HG02763 (cell line): Measurements from ENCODE around the gene SDR42E2.
"Not testable (repeated sequence)": the region's sequence is repeated elsewhere in the genome, so short reads cannot be mapped to it uniquely, and the experiment has no call there.

Source experiments
- ATAC-seq: cut with Tn5 transposase; IDR thresholded peaks from one replicate; pipeline ENCODE4 v1.9.1; 2021; ENCODE audit warnings: mild to moderate bottlenecking, moderate library complexity; ENCODE audit not compliant: unreplicated experiment

SDR42E2 gene

DNA sequence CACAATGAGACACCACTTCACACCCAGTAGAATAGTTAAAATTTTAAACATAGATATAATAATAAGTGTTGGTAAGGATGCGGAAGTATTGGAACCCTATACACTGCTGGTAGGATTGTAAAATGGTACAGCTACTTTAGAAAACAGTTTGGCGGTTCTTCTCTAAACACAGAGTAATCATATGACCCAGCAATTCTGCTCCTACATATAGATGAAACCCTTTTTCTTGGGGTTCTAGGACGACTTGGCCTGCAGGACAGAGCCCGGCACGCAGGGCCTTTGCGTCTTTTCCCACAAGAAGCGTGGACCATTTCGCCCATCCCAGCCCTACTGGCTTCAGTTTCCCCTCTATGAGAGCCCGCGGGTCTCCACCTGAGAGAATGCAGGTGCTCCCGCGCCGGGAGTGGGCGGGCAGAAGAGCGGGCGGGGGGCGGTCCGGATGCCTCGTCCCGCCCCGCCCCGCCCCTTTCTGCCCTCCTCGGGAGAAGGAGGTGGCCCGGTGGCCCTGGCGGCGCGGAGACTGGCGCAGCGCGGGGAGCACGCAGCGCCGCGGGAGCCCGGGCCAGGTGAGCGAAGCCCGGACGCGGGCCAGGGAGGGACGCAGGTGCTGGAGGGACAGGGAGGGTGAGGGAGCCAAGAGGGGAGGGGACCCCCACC, at the start of gene SDR42E2:
Gene SDR42E2, plus strand, starts transcription at position 508 of the 657 bp plus-strand sequence. CDS start 3,077 bp downstream, outside the sequence.
- ATAC-seq: no peak

DNA sequence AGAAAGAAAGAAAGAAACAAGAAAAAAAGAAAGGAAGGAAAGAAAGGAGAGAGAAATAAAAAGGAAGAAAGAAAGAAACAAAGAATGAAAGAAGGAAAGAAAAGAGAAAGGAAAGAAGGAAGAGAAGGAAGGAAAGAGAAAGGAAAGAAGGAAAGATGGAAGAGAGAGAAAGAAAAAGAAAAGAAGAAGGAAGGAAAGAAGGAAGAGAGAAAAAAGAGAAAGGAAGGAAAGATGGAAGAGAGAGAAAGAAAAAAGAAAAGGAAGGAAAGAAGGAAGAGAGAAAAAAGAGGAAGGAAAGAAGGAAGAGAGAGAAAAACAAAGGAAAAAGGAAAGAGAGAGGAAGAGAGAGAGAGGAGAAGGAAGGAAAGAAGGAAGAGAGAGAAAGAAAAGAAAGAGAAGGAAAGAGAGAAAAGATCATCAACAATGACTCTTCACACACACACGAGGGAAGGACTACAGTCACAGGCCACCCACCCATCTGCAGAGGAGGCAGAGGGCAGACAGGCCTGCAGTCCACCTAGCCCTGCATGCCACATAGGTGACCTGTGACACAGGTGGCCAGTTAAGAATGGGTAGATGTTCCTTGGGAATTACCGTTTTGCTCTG, 46.1 kb upstream of the SDR42E2 start:
- ATAC-seq: no peak

DNA sequence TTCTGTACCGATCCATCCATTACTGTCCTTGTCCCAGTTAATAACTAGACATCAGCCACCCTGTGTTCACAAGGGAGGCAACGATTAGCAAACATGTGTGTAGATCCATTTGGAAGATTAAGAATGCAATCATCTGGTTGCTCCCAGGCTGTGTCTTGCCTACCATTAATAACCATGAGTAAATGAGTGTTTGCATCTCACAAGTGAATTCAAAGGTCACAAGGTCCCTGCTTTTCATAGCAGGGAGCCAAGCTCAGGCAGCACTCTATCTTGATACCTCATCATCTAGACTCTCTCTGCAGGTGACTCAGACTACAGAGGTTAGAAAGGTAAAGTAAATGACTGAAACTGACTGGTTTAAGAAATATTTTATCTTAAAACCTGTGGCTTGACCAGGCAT, 44.7 kb upstream of the SDR42E2 start:
- ATAC-seq: no peak

DNA sequence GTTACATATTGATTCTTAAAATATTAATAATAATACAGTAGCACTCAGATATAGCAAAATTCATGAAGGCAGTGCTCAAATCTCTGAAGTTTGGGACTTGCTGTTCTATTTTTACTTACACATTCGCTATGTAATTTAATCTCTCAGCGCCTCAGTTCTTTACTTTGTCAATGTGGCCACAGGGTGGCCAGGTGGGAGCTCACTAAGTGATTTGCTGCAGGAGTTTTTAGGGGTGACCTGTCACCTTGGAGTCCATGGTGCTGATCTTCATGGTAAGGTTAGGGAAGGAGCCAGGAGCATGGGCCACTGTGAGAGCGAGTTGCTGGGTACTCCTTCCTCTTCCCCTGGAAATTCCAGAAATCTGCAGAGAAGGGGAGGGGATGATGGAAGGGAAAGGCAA, 41.9 kb upstream of the SDR42E2 start:
- ATAC-seq: no peak

DNA sequence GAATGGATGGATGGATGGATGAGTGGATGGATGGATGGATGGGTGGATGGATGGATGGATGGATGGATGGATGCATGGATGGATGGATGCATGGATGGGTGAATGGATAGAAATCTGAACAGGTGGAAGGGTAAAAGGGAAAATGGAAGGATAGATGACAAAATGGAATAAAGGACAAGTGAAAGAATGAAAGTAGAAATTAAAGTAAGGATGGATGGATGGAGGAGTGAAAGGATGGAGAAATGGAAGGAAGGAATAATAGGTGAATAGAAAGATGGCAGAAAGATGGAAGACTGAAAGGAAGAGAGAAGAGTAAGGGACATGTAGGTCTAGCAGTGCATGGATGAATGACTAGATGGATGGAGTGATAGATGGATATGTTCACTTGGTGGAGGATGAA, 40.1 kb upstream of the SDR42E2 start:
- no peak for ATAC-seq

DNA sequence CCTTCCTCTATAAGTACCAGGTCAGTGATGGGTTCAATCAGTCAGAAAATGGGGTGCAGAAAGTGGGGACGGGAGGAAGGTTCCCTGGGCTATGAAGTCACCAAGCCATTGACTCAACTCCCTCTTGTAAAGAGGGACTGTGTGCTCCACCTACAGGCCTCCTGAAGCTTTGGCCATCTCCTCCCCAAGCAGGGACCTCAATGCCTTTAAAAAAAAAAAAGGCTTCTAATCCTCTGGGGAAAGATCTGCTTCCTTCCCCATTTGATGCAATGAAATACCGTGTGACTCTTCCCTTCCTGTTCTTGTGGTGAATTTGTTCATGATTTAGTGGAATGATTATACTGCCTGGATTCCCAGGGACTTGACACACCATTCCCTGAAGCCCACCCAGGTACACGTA, 39.2 kb upstream of the SDR42E2 start:
- ATAC-seq: no peak

DNA sequence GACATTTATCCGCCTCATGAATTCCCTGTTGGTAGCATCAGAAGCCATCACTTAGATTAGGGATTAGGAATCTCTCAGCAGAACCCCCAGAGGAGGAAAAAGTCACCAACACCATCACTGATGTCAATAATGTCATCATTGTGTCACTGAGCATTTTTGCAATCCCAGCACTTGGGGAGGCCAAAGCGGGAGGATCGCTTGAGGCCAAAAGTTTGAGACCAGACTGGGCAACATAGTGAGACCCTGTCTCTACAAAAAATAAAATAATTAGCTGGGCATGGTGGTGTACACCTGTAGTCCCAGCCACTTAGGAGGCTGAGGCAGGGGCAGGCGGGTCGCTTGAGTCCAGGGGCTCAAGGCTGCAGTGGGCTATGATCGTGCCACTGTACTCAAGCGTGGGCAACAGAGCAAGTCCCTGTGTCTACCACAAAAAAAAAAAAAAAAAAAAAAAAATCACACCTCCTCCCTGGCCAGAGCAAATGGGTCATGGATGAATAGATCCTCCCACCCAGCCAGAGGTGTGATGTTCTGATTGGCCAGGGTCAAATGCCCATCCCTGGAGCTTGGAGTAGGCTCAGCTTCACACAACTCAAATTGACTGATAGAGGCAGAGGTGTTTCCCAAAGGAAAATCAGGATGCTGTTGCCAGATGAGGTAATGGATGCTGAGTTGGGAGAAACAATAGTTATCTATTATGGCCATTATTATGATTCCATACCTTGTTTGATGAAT, 38.4 kb upstream of the SDR42E2 start:
- no peak for ATAC-seq

DNA sequence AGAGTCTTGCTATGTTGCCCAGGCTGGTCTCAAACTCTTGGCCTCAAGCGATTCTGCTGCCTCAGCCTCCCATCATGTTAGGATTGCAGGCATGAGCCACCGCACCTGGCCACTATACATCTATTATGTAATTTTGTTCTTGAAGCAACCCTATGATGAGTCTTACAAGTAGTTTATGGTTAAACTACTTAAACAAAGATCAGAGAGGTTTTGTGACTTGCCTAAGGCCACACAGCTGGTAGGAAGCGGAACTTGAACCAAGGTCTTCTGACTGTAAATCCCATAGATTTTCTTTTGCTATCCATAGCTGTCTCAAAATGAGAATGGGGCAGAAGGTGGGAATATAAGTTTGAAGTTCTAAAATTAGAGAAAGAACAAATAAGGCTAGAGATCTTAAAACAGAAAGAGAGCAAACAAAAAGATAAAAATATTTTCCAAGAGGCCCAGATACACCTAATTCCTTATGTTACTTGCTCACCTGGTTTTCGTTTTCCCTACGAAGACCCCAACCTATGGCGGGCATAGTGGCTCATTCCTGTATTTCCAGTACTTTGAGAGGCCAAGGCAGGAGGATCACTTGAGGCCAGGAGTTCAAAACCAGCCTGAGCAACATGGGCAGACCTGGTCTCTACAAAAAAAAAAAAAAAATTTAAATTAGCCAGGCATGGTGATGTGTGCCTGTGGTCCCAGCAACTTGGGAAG, 37.6 kb upstream of the SDR42E2 start:
- no peak for ATAC-seq

DNA sequence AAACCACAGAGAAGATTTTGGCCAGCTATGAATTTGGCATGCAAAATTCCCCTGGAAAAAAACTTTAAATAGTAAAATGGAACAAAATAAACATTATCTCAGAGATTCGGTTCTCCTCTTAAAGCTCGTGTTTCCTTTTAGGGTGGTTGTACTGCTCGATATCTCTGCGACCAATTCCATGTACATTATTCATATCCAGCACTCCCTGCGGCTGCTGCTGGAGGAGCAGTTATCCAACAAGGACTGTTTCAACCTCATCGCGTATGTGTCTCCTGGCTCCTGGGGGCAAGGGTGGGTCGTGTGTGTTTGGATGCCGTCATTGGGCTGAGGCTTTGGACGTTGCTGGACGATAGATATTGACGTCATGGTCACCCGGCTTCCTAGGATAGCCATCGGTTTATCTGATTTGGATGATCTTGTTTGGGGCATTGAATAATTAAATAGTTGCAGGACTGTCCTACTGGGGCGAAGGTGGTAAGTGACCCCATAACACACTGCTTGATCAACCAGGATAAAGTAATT, 36.2 kb upstream of the SDR42E2 start:
- ATAC-seq: no peak

DNA sequence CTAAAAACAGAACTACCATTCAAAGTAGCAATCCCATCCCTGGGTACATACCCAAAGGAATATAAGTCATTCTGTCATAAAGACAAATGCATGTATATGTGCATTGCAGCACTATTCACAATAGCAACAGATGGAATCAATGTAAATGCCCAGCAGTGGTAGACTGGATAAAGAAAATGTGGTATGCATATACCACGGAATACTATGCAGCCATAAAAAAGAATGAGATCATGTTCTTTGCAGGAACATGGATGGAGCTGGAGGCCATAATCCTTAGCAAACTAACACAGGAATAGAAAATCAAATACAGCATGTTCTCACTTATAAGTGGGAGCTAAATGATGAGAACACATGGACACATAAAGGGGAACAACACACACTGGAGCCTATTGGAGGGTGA, 33.8 kb upstream of the SDR42E2 start:
- not testable (repeated sequence) for ATAC-seq

DNA sequence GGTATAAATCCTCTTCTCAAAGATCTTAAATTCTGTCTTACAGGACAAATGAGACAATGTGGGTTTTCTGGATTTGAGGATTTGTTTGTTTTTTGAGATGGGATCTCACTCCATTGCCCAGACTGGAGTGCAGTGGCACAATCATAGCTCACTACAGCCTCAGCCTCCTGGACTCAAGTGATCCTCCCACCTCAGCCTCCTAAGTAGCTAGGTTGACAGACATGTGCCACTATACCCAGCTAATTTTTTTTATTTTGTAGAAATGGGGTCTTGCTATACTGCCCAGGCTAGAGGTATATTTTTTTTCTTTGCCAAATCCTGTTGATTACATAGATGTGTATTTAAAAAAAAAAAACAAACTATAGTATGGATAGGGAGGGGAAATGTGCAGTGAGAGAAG, 31.8 kb upstream of the SDR42E2 start:
- no peak for ATAC-seq

DNA sequence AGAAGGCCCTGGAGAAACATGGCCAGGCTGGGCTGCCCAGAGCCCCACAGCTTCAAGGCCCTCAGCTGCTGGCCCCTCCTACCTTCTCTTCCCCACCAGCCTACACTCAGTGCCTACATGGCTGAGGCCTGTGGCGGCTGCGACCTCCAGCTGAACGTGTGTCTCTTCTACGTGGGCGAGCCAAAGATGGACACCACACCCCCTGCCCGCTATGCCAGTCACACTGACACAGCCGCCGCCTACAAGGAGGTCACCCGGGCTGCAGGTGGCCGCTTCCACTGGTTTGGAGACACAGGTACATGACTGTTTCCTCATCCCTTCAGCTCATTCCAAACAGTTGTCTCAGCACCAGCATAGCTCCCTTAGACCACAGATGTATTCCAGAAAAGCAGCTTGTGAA, 29.5 kb upstream of the SDR42E2 start:
- ATAC-seq: no peak

DNA sequence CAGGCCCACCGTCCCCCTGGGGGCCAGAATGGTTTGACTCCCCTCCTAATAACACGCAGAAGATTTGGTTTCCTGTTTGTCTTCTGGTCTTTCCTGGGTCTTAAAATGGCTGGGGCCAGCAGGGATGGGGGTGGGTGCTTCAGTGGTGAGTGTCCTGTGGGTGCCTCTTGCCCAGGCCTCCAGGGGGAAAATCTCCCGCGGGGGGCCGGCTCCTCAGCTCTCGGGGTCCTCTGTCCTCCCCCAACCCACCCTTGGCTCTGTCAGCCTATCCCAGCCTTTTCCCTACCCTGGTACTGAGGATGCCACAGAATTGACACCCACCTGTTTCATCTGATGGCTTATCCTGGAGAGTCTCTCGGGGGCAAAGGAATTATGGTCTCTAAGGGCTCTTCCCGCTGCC, 23.8 kb upstream of the SDR42E2 start:
- no peak for ATAC-seq

DNA sequence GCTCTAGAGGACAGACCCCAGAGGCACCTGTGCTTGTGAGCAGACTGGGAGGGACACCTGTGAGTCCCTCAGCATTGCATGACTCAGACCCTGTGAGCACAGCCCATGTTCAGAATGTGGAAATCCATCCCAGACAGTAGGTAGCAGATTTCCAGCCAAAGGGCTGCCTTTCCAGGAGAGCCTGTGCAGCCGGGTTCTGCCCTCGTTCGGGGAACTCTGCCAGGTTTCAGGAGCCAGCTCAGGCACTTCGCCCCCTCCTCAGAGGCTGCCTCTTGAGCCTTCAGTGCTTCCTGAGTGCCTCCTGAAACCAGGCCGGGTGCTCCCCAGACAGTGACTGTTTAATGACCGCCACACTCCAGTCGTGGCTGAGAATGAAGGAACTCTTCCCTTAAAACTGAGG, 23.3 kb upstream of the SDR42E2 start:
- ATAC-seq: no peak

DNA sequence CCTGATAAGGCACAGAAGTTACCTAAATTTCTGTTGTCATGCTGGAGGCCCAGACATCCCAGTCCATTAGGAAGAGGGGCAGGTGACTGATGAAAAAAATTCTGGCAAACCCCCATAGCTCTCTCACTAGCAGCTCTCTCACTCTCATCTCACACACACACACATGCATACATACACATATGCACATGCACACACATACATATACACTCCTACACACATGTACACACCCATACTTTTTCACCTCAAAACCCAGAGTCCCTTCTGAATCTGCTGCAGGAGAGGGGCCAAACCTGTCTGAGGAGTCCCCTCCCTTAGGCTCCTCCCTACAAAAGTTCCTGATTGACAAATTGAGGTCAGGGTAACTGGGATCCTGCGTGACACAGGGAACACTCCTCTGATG, 22.6 kb upstream of the SDR42E2 start:
- ATAC-seq: no peak

DNA sequence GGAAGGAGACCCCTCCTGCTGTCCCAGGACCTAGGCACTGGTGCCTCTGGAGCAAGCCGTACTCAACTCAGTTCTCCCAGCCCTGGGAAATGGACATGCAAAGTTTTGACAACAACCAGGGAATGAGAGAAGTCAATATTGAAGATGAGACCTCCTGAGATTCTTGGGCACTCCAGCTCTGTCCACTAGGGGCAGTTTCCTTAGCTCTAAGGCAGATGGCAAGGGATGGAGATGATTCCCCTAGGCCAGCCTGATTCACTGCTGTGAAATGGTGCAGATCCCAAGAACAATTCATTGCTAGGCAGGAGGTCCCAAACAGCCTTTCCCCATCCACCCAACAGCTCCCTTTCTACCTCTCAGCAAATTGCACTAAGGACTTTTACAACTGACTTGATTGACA, 20.5 kb upstream of the SDR42E2 start:
- no peak for ATAC-seq

DNA sequence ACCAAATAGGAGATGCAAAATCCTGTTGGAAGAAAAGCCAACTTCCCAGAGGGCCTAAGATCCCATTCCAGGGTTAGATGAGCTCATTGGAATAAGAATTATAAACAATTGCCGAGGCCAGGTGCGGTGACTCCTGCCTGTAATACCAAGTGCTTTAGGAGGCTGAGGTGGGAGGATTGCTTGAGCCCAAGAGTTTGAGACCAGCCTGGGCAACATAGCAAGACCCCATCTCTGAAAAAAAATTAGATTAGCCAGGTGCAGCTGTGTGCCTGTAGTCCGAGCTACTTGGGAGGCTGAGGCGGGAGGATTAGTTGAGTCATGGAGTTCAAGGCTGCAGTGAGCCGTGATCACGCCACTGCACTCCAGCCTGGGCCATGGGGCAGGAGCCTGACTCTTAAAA, 17.8 kb upstream of the SDR42E2 start:
- ATAC-seq: no peak

DNA sequence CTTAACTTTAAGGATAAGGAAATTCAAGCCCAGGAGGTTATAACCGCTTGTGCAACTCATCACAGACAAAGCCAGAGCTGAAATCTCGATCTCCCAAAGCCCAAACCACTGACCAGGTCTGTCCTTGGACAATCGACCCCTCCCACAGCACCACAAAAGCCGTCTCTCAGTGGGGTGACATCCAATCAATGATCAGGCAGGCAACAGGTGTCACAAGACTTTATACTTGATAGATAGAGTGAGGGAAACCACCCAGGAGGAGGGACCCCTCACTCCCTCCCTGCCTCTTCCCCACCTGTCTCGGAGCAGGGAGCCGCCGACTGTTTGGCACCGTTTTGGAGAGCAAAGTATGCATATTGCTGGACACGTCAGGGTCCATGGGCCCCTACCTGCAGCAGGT, 14.5 kb upstream of the SDR42E2 start:
- no peak for ATAC-seq

DNA sequence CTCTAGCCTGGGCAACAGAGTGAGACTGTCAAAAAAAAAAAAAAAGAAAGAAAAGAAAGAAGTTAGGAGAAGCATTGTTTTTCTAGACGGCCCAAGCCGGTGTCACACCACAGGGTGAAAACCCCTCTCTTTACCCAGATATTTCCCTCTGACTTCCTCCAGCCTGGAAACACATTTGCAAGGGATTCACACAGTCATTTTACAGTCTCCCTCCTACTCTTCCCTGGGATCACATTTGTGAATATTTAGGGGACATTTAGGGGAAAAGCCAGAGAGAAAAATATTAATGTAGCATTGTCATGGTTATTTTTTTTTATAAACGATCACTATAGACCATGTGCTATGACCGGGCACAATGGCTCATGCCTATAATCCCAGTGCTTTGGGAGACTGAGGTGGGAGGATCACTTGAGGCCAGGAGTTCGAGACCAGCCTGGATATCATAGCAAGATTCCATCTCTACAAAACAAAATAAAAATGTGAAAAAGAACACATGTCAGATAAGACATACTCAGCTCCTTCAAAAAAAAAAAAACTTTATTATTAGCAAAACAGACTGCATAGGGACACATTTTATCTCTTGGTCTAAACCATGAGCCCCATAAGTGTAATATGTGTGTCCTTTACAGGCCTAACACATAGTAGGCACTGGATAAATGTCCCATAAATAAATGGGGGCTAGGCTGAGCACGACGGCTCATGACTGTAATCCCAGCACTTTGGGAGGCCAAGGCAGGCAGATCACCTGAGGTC, 10.9 kb upstream of the SDR42E2 start:
- ATAC-seq: no peak

DNA sequence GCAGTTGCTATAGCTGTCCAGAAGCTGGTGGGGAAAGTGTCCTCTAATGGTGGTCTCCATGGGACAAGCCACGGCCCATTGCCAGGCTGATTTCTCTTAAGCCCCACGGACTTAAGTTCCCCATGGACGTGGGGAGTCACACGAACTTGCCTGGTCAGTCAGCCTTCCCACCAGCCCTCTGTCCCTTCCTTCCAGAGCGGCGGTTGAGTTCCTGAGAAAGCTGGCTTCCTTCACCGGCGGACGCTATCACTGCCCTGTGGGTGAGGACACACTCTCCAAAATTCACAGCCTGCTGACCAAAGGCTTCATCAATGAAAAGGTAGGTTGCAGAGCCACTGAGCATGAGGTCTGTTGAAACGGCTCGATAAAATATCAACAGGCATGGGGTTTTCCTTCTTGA, 10.0 kb upstream of the SDR42E2 start:
- no peak for ATAC-seq

DNA sequence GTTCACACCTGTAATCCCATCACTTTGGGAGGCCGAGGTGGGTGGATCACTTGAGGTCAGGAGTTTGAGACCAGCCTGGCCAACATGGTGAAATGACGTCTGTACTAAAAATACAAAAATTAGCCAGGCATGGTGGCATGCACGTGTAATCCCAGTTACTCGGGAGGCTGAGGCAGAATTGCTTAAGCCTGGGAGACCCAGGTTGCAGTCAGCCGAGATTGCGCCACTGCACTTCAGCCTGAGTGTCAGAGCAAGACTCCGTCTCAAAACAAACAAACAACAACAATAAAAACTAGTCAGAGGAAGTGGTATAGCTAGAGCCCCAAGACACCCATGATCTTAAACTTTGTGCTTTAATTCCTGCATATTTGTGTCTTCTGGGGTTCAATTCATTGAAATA, 9.2 kb upstream of the SDR42E2 start:
- ATAC-seq: not testable (repeated sequence)
